Stomach (tissue), 9 donors: ENCODE measurements around the gene GOLT1A. TPM values are rescaled to one million over a fixed set of nuclear protein-coding genes. Genes with fewer than 3 reads are reported as not detected.
A peak's percentile ranks its signal among the peaks of the same experiment; 100 is the strongest.

Experiments used
- DNase-seq, 2 donors: peaks; one replicate each; pipeline versions ENCODE4 v3.0.0 to v3.0.0-alpha.2; 2013 to 2019
- H3K27ac ChIP-seq, 5 donors: fragments of 200-600 bp in 4 of 5; sonication (generic) in 4 of 5; one replicate each; pipeline ENCODE4 v1.5.1; 2013 to 2019; ENCODE audit warnings: mild to moderate bottlenecking in 1 of 5, moderate library complexity in 1 of 5
- H3K27me3 ChIP-seq, 3 donors: fragments of 200-600 bp; sonication (generic); one replicate each; pipeline ENCODE4 v1.5.1; 2017 to 2019; ENCODE audit warnings: mixed run types in 1 of 3
- H3K36me3 ChIP-seq, 4 donors: fragments of 200-600 bp; sonication (generic); 1 replicate in 3 of 4; 2 replicates in 1 of 4; pipeline ENCODE4 v1.5.1; 2016 to 2019
- H3K4me1 ChIP-seq, 4 donors: fragments of 200-600 bp; sonication (generic); one replicate each; pipeline ENCODE4 v1.5.1; 2016 to 2019
- H3K4me3 ChIP-seq, 4 donors: fragments of 200-600 bp; sonication (generic) in 3 of 4; one replicate each; pipeline ENCODE4 v1.5.1; 2016 to 2019; ENCODE audit warnings: mild to moderate bottlenecking in 1 of 4
- H3K9me3 ChIP-seq, 4 donors: fragments of 200-600 bp; sonication (generic); one replicate each; pipeline ENCODE4 v1.5.1; 2016 to 2019
- EP300 ChIP-seq: sonication (generic); formaldehyde crosslinking; IDR thresholded peaks from one replicate; pipeline ENCODE4 v1.6.1; 2017; ENCODE audit warnings: antibody characterized with exemption
- POLR2A ChIP-seq, 4 donors: fragments of 450-650 bp; IDR thresholded peaks; one replicate each; pipeline ENCODE4 v1.6.1; 2016; ENCODE audit warnings: antibody characterized with exemption in 4 of 4, control low read depth in 2 of 4, mild to moderate bottlenecking in 1 of 4, moderate library complexity in 1 of 4
- POLR2AphosphoS5 ChIP-seq, 3 donors: sonication (generic); formaldehyde crosslinking; IDR thresholded peaks; one replicate each; pipeline ENCODE4 v1.6.1; 2016; ENCODE audit warnings: antibody characterized with exemption in 3 of 3
- WGBS, 5 donors: extraction: QIAGEN DNeasy Blood & Tissue Kit in 3 of 5; methylation state at CpG; one replicate each; pipeline versions ENCODE4 v1.1.5 to v1.1.7; 2013 to 2018; 5-methylcytosine and 5-hydroxymethylcytosine counted together
- intact Hi-C: fragments of 100-400 bp; cut with DNase I; formaldehyde crosslinking; loops from one replicate; pipeline ENCODE4 v1.15.1; 2023; ENCODE audit warnings: low total_unique reads
- polyA plus RNA-seq, 3 donors: library from polyadenylated mRNA; stranded (reverse); fragments of 200-250 nt; gene quantifications; one replicate each; pipeline ENCODE4 v1.2.3, GENCODE V29; 2013
- total RNA-seq, 5 donors: library from RNA; depleted of rRNA; stranded (reverse); fragments of >200 nt; gene quantifications; one replicate each; pipeline versions ENCODE4 v1.1.0 to v1.2.3, GENCODE V29; 2014 to 2016
- TF ChIP-seq, protein P1 (sequence below), 7 experiments: fragments of 450-650 bp in 4 of 7; fragments of 200-600 bp in 3 of 7; sonication (generic) in 3 of 7; IDR thresholded peaks; one replicate each; pipeline ENCODE4 v1.5.1; 2016 to 2019; ENCODE audit warnings: antibody characterized with exemption in 7 of 7, control low read depth in 2 of 7, mild to moderate bottlenecking in 1 of 7
- donor health status: healthy with polysubstance abuse.
- donor health status: Bipolar disorder and iron deficiency.
- donor health status: healthy.

The GOLT1A gene
- total and polyA plus RNA-seq, 8 donors = 1.8 to 16.6 (median 6.9) TPM; not detected in 2

DNA sequence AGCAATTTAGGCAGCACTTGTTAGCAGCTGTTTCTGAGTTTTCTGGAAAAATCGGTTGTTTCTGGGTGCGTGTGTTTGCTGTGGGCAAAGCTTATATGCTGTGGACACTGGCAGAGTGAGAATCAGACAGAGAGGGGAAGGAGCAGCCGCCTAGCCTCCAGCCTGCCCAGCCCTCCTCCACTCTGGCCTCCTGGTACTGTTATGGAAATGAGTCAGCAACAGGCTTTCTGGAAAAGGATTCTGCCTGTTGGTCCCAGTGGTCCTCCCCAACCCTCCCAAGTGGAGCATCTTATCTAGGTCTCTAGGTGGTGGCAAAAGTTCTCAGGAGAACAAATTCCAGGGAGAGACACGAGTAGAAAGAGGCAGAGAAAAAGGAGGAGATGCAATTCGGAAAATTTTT lies 42.2 kb upstream of the GOLT1A start:
- 61 to 73% (median 67%) methylated on average over 5 of the region's 5 CpGs for WGBS, 5 donors
- peak overlapping the region in 2 of 5 donors; percentile 17 to 27 for H3K27ac ChIP-seq
- H3K27me3 ChIP-seq = no peaks in the 10 kb centered on the region
- intact Hi-C loops = loop anchor here (5.0 kb wide), 1 partner anchor 111 kb away; no protein-coding TSS in a partner anchor
- TF ChIP-seq POLR2A (IDR thresholded peaks at IDR 0.05) (no peak), POLR2AphosphoS5 (IDR thresholded peaks at IDR 0.05) (no peak), EP300 (no peak)
- TF ChIP-seq, protein P1, sequence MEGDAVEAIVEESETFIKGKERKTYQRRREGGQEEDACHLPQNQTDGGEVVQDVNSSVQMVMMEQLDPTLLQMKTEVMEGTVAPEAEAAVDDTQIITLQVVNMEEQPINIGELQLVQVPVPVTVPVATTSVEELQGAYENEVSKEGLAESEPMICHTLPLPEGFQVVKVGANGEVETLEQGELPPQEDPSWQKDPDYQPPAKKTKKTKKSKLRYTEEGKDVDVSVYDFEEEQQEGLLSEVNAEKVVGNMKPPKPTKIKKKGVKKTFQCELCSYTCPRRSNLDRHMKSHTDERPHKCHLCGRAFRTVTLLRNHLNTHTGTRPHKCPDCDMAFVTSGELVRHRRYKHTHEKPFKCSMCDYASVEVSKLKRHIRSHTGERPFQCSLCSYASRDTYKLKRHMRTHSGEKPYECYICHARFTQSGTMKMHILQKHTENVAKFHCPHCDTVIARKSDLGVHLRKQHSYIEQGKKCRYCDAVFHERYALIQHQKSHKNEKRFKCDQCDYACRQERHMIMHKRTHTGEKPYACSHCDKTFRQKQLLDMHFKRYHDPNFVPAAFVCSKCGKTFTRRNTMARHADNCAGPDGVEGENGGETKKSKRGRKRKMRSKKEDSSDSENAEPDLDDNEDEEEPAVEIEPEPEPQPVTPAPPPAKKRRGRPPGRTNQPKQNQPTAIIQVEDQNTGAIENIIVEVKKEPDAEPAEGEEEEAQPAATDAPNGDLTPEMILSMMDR (IDR thresholded peaks at IDR 0.05) = no peak
- no peak for DNase-seq
- no peaks in the 10 kb centered on the region for H3K9me3 ChIP-seq
- peaks cover 21 to 78% (median 65%) of the 10 kb centered on the region in 4 donors for H3K36me3 ChIP-seq
- peaks cover 10 to 41% (median 21%) of the 10 kb centered on the region in 4 donors for H3K4me1 ChIP-seq
- H3K4me3 ChIP-seq = no peak overlapping the region

DNA sequence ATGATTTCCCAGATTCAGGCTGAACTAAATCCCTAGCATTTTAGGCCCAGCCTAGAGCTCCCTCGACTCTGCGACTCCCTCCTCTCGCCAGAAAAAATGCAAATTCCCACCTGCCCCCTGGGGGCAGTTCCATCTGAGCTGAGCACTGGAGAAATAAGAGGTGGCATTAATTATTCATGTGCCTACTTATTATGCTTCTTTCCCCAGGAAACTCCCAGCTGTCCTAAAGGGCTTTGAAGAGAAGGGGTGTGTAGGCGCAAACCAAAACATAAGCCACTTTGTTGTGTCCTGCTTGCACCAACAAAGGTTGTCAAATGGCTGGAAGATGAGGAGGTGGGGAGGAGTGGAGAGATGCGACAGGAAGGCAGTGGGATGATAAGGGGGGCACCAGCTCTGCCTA lies 41.4 kb upstream of the GOLT1A start:
- 64 to 77% (median 74%) methylated on average over 5 of the region's 5 CpGs for WGBS, 5 donors
- peak overlapping the region in 1 of 5 donors; percentile 17 for H3K27ac ChIP-seq
- TF ChIP-seq POLR2A (IDR thresholded peaks at IDR 0.05) (no peak), POLR2AphosphoS5 (IDR thresholded peaks at IDR 0.05) (no peak), EP300 (no peak)
- TF ChIP-seq, protein P1 (IDR thresholded peaks at IDR 0.05) = no peak
- intact Hi-C loops = loop anchor here (5.0 kb wide), 1 partner anchor 112 kb away; no protein-coding TSS in a partner anchor
- no peaks in the 10 kb centered on the region for H3K27me3 ChIP-seq
- peaks cover 4 to 33% (median 14%) of the 10 kb centered on the region in 4 donors for H3K4me1 ChIP-seq
- peaks cover 25 to 78% (median 67%) of the 10 kb centered on the region in 4 donors for H3K36me3 ChIP-seq
- no peak overlapping the region for H3K4me3 ChIP-seq
- no peak for DNase-seq
- H3K9me3 ChIP-seq = no peaks in the 10 kb centered on the region

DNA sequence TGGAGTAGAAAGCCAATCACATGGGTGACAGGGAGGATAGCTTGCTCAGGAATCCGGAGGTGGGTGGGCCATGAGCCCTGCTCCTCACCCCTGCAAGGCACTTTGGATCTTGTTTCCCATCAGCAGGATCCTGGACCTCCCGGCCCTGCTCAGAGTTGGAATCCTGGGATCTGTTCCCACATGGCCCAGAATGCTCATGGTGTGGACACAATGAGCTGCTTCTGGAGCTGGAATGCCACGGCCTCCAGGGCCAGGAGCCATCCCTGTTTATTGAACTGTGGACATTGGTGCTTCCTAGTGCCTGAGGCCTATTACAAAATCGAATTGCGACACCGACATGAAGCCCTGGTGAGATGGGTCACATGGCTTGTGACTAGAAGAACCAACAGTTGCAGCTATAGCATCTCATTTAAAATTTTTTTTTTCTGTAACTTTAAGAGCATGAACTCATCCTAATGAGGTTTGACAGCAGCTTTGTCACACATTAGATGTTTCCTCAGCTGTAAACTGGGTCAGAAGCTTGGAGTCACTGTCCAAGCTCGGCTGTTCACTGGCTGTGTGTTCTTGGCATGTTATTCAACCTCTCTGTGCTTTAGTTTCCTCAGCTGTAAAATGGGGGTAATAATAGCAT lies 40.4 kb upstream of the GOLT1A start:
- Histone ChIP-seq H3K4me1 (peaks cover 4 to 23% (median 6%) of the 10 kb centered on the region in 4 donors), H3K27me3 (no peaks in the 10 kb centered on the region), H3K9me3 (no peaks in the 10 kb centered on the region), H3K4me3 (no peak overlapping the region), H3K36me3 (peaks cover 22 to 78% (median 67%) of the 10 kb centered on the region in 4 donors), H3K27ac (peak overlapping the region in 2 of 5 donors; percentile 17)
- intact Hi-C loops = no loop called here
- WGBS, 5 donors = 57 to 71% (median 60%) methylated on average over 7 of the region's 7 CpGs
- TF ChIP-seq, protein P1 (IDR thresholded peaks at IDR 0.05) = no peak
- TF ChIP-seq POLR2AphosphoS5 (IDR thresholded peaks at IDR 0.05) = peak in 2 of 3 donors; percentile 51 to 52
- DNase-seq = peak in 1 of 2 donors; percentile 35

DNA sequence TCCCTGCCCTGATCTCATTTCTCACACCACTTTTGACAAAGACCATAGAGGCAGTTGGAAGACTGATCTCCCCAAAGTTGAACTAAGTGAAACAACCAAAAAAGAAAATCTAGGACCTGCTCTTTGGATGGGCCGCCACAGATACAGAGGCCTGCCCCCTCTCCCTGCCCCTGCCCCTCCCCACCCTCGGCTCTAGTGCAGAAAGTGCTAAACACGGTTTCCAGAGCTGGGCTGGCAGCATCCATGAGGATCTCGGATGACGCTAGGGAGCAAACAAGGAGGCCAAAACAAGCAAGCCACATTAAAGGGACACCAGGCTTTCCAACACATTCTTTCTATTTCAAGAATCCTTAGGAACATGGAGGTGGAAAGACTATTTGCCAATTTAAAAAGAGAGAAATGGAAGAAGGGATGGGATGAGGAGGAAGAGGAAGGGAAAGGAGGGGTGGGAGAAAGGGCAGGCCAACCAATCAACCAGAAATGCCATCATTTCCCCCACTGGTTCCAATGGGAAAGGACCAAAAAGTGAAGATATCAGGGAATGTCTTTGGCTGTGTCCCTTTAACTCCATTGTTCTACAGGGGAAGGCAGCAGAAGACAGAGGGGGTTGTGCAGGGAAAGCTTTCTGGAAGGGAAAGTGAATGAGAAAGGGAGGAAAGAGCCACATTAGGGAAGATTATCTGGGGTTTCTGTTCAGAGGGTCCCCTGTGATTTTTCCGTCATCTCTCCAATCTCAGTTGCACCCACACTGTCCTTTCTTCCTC lies 38.3 kb upstream of the GOLT1A start:
- no peak overlapping the region for H3K27ac ChIP-seq
- intact Hi-C loops = no loop called here
- no peak for TF ChIP-seq EP300
- no peak for TF ChIP-seq POLR2AphosphoS5 (IDR thresholded peaks at IDR 0.05)
- TF ChIP-seq, protein P1 (IDR thresholded peaks at IDR 0.05) = no peak
- no peak for TF ChIP-seq POLR2A (IDR thresholded peaks at IDR 0.05)
- WGBS, 5 donors = 69 to 82% (median 74%) methylated on average over 6 of the region's 6 CpGs
- H3K27me3 ChIP-seq = no peaks in the 10 kb centered on the region
- peaks cover 29 to 80% (median 68%) of the 10 kb centered on the region in 4 donors for H3K36me3 ChIP-seq
- no peak overlapping the region for H3K4me3 ChIP-seq
- no peak for DNase-seq
- H3K9me3 ChIP-seq = no peaks in the 10 kb centered on the region
- H3K4me1 ChIP-seq = peaks cover 0 to 19% (median 0%) of the 10 kb centered on the region in 4 donors
